K562 (cell line): ENCODE measurements around the gene PKIB. TPM values are rescaled to one million over a fixed set of nuclear protein-coding genes. Genes with fewer than 3 reads are reported as not detected.

Source experiments
- ATAC-seq: fragments of 200-7000 bp; cut with Tn5 transposase; 3 replicates; pipeline ENCODE4 v1.9.1; 2020; ENCODE audit warnings: moderate library complexity
- BruUV-seq: library from RNA; stranded (reverse); fragments of 400-500 nt; replicated peaks from 2 replicates; lab custom pipeline; 2021; lab: Mats Ljungman, UMichigan
- CTCF ChIA-PET: fragments of 300-600 bp; formaldehyde crosslinking; extraction: SDS; loops from one replicate; lab custom pipeline; 2021; ENCODE audit warnings: low intra/inter-chr PET ratio; lab: Yijun Ruan, JAX
- POLR2A ChIA-PET: fragments of 300-600, 350-650 bp; sonication (Branson Sonifier 250); formaldehyde crosslinking; extraction: SDS; loops from one replicate; lab custom pipeline; 2021; ENCODE audit warnings: antibody characterized with exemption, inconsistent platforms; lab: Yijun Ruan, JAX
- DNase-seq, 4 experiments: peaks; one replicate each; pipeline versions ENCODE4 v3.0.0 to v3.0.0-alpha.2; 2011 to 2018; ENCODE audit warnings: low spot score in 3 of 4, mixed read lengths in 3 of 4; ENCODE audit errors: extremely low read depth in 1 of 4
- FAIRE-seq: peaks from 2 replicates; lab custom pipeline; 2011; peaks lifted over from hg19 to GRCh38; lab: Jason Lieb, UNC
- H2AFZ ChIP-seq: 2 replicates; pipeline ENCODE4 v1.6.0; 2011; ENCODE audit warnings: low read depth, low read length, control low read depth, inconsistent platforms
- H3K27ac ChIP-seq: fragments of 200-600 bp; 3 replicates; pipeline ENCODE4 v1.8.0; 2011; ENCODE audit warnings: low read depth, mild to moderate bottlenecking, control low read depth, inconsistent platforms, low read length, moderate library complexity, mixed read lengths; ENCODE audit errors: extremely low read depth
- H3K27me3 ChIP-seq, 2 experiments: fragments of 300-600 bp in 1 of 2; 2 replicates in 1 of 2; 3 replicates in 1 of 2; pipeline versions ENCODE4 v1.6.0 to v1.8.0; 2011; ENCODE audit warnings: inconsistent platforms in 2 of 2, low read length in 2 of 2, mild to moderate bottlenecking in 1 of 2, mixed read lengths in 1 of 2, moderate library complexity in 1 of 2; ENCODE audit not compliant: control insufficient read depth in 2 of 2, insufficient read depth in 2 of 2
- H3K36me3 ChIP-seq: fragments of 300-600 bp; 3 replicates; pipeline ENCODE4 v1.8.0; 2011; ENCODE audit warnings: mild to moderate bottlenecking, low read length, inconsistent platforms; ENCODE audit not compliant: control insufficient read depth, insufficient read depth
- H3K4me1 ChIP-seq, 2 experiments: fragments of 200-600 bp in 1 of 2; replicated peaks in 1 of 2; 2 replicates in 1 of 2; 3 replicates in 1 of 2; pipeline versions ENCODE4 v1.5.1 to v1.8.0; 2011; ENCODE audit warnings: inconsistent platforms in 2 of 2, low read length in 2 of 2, mild to moderate bottlenecking in 1 of 2, mixed read lengths in 1 of 2, moderate library complexity in 1 of 2; ENCODE audit not compliant: control insufficient read depth in 2 of 2, insufficient read depth in 2 of 2
- H3K4me2 ChIP-seq: 2 replicates; pipeline ENCODE4 v1.6.1; 2011; ENCODE audit warnings: low read length, control low read depth, inconsistent platforms, mixed read lengths; ENCODE audit not compliant: insufficient read depth
- H3K4me3 ChIP-seq: fragments of 200-600 bp; sonication (generic), shearing (Covaris generic); 2 replicates; pipeline ENCODE4 v1.5.1; 2016; ENCODE audit warnings: control low read depth, inconsistent platforms
- H3K79me2 ChIP-seq: fragments of 200-600 bp; 3 replicates; pipeline ENCODE4 v1.8.0; 2011; ENCODE audit warnings: low read length, inconsistent platforms; ENCODE audit not compliant: control insufficient read depth, insufficient read depth
- H3K9ac ChIP-seq, 2 experiments: 2 replicates each; pipeline versions ENCODE4 v1.6.0 to v1.6.1; 2011; ENCODE audit warnings: low read depth in 2 of 2, low read length in 2 of 2, control low read depth in 1 of 2, inconsistent platforms in 1 of 2, mild to moderate bottlenecking in 1 of 2, mixed read lengths in 1 of 2; ENCODE audit not compliant: insufficient read depth in 1 of 2
- H3K9me1 ChIP-seq: one replicate; pipeline ENCODE4 v1.6.0; 2011; ENCODE audit warnings: inconsistent platforms, mild to moderate bottlenecking, low read length, moderate library complexity; ENCODE audit not compliant: control insufficient read depth, insufficient read depth
- H3K9me3 ChIP-seq: replicated peaks from 2 replicates; pipeline ENCODE4 v1.5.1; 2011; ENCODE audit warnings: low read depth, low read length, inconsistent platforms; ENCODE audit not compliant: control insufficient read depth, insufficient read depth
- H4K20me1 ChIP-seq: replicated peaks from 2 replicates; pipeline ENCODE4 v1.6.1; 2011; ENCODE audit warnings: low read length, inconsistent platforms, mixed read lengths; ENCODE audit not compliant: control insufficient read depth, insufficient read depth
- JUNB ChIP-seq: fragments of 450-650 bp; formaldehyde crosslinking; conservative IDR thresholded peaks from 2 replicates; pipeline ENCODE4 v1.4.0; 2020; ENCODE audit warnings: mild to moderate bottlenecking
- ZNF395 ChIP-seq: fragments of 200-800 bp; sonication (Bioruptor generic); IDR thresholded peaks from 2 replicates; pipeline ENCODE4 v1.6.1; 2017; ENCODE audit warnings: missing genetic modification characterization, missing compliant biosample characterization
- WGBS: fragments of 100-300 bp; shearing (Covaris generic); methylation state at CpG from one replicate; pipeline ENCODE4 v1.1.6; 2016; ENCODE audit warnings: low coverage, mixed read lengths; ENCODE audit not compliant: insufficient coverage; ENCODE audit errors: missing lambda C conversion rate; 5-methylcytosine and 5-hydroxymethylcytosine counted together
- in situ Hi-C: fragments of 300-500 bp; cut with MboI; formaldehyde crosslinking; loops from 4 replicates; pipeline ENCODE4 v1.15.0; 2018; ENCODE audit warnings: inconsistent platforms, mixed read lengths
- intact Hi-C: fragments of 100-400 bp; cut with micrococcal nuclease; formaldehyde crosslinking; loops from 2 replicates; pipeline ENCODE4 v1.14.2; 2022
- polyA plus RNA-seq, 8 experiments: library from polyadenylated mRNA; depleted of rRNA in 4 of 8; stranded (reverse) in 5 of 8; unstranded in 3 of 8; fragments of >200 nt; fragmentation: Nextera tagmentation in 2 of 8; fragmentation: Illumina TruSeq in 1 of 8; extraction: Ambion mirVana in 2 of 8; extraction: Trizol in 1 of 8; gene quantifications; 2 replicates each; pipeline versions ENCODE4 v1.2.1 to v1.2.3, GENCODE V29; 2011 to 2014; ENCODE audit warnings: inconsistent platforms in 1 of 8, missing spikeins in 1 of 8
- total RNA-seq, 7 experiments: library from RNA; depleted of rRNA in 6 of 7; stranded (reverse); fragments of >200 nt in 6 of 7; fragmentation: Illumina TruSeq in 2 of 7; extraction: Trizol in 2 of 7; gene quantifications; 2 replicates each; pipeline versions ENCODE4 v1.2.1 to v1.2.3, GENCODE V29; 2011 to 2021; ENCODE audit warnings: low replicate concordance in 1 of 7

PKIB gene
- total and polyA plus RNA-seq, 9 of the 15 experiments (the other 6 are each of a cell fraction or from before 2014, with no cell fraction given), result 14.8 to 37.5 (median 27.4) TPM

- WGBS, result 4% methylated on average over 10 of the region's 10 CpGs
- ChIA-PET CTCF (no interaction called here), POLR2A (no interaction called here)
- Histone ChIP-seq H3K79me2 (no peaks in the 10 kb centered on the region), H3K9me3 (no peaks in the 10 kb centered on the region), H4K20me1 (no peaks in the 10 kb centered on the region), H3K36me3 (no peaks in the 10 kb centered on the region), H3K4me1 (no peaks in the 10 kb centered on the region), H2AFZ (peak overlapping the region; percentile 52; the same call in 1 of the 2 replicates), H3K4me2 (no peak overlapping the region), H3K27ac (no peak overlapping the region), H3K9ac (no peak overlapping the region), H3K4me3 (no peak overlapping the region), H3K9me1 (no peaks in the 10 kb centered on the region), H3K27me3 (no peaks in the 10 kb centered on the region)
- FAIRE-seq, result no peak
- in situ Hi-C loops (loop anchor here (25.0 kb wide), 1 partner anchor 578 kb away; no protein-coding TSS in a partner anchor), intact Hi-C loops (loop anchor here (5.0 kb wide), 2 partner anchors 648 to 983 kb away; no protein-coding TSS in a partner anchor)
- no TSS peak for BruUV-seq
- DNase-seq, result no peak
- no peak for TF ChIP-seq JUNB
- no peak for TF ChIP-seq ZNF395 (CRISPR knock-in tag)
- 0 out of 3 replicates have a peak, but pooled peaks have one; percentile 25 for ATAC-seq
Observed at GRCh38 chr6:122734529-122735395, 124.6 kb downstream of the PKIB start.
